Adrenal gland (tissue), 12 donors: ENCODE data around the gene ZBTB42. TPM values are rescaled to one million over a fixed set of nuclear protein-coding genes. Genes with fewer than 3 reads are reported as not detected.
"Not testable (repeated sequence)": the region's sequence is repeated elsewhere in the genome, so short reads cannot be mapped to it uniquely, and the experiment has no call there.

Experiments used
- DNase-seq, 7 donors: peaks; one replicate each; pipeline ENCODE4 v3.0.0-alpha.2; 2019 to 2020
- H3K27ac ChIP-seq, 5 donors: fragments of 200-600 bp; sonication (generic) in 4 of 5; 1 replicate in 3 of 5; 2 replicates in 2 of 5; pipeline versions ENCODE4 v1.5.1 to v1.8.0; 2016 to 2020; ENCODE audit warnings: mild to moderate bottlenecking in 1 of 5
- H3K27me3 ChIP-seq: fragments of 200-600 bp; 2 replicates; pipeline ENCODE4 v1.8.0; 2021
- H3K36me3 ChIP-seq, 2 donors: fragments of 200-600 bp; replicated peaks in 1 of 2; 1 replicate in 1 of 2; 2 replicates in 1 of 2; pipeline versions ENCODE4 v1.5.1 to v1.8.0; 2018 to 2022
- H3K4me1 ChIP-seq, 2 donors: fragments of 200-600 bp; replicated peaks in 1 of 2; 1 replicate in 1 of 2; 2 replicates in 1 of 2; pipeline versions ENCODE4 v1.5.1 to v1.8.0; 2018 to 2021
- H3K4me3 ChIP-seq, 4 donors: fragments of 200-600 bp; sonication (generic) in 3 of 4; one replicate each; pipeline ENCODE4 v1.5.1; 2016 to 2018
- H3K9me3 ChIP-seq, 3 donors: fragments of 200-600 bp; sonication (generic) in 1 of 3; replicated peaks in 1 of 3; 1 replicate in 2 of 3; 2 replicates in 1 of 3; pipeline versions ENCODE4 v1.5.1 to v1.8.0; 2016 to 2021
- CTCF ChIP-seq, 6 experiments: fragments of 450-650 bp in 4 of 6; fragments of 200-600 bp in 2 of 6; sonication (generic) in 1 of 6; IDR thresholded peaks; 1 replicate in 5 of 6; 2 replicates in 1 of 6; pipeline versions ENCODE4 v1.5.1 to v1.8.0; 2016 to 2021; ENCODE audit warnings: antibody characterized with exemption in 6 of 6, mild to moderate bottlenecking in 2 of 6, moderate library complexity in 1 of 6
- POLR2A ChIP-seq, 2 donors: fragments of 450-650 bp; IDR thresholded peaks; one replicate each; pipeline ENCODE4 v1.6.1; 2017; ENCODE audit warnings: antibody characterized with exemption in 2 of 2, mild to moderate bottlenecking in 2 of 2, moderate library complexity in 1 of 2
- WGBS, 4 donors: extraction: QIAGEN DNeasy Blood & Tissue Kit in 2 of 4; methylation state at CpG; one replicate each; pipeline versions ENCODE4 v1.1.5 to v1.1.7; 2013 to 2017; 5-methylcytosine and 5-hydroxymethylcytosine counted together
- intact Hi-C, 2 donors: fragments of 100-400 bp; cut with DNase I; formaldehyde crosslinking; loops; one replicate each; pipeline versions ENCODE4 v1.14.1 to v1.15.0; 2022 to 2023
- polyA plus RNA-seq, 3 donors: library from polyadenylated mRNA; stranded (reverse); fragments of 200-250 nt in 2 of 3; fragments of 350-450 nt in 1 of 3; fragmentation: Illumina TruSeq in 1 of 3; extraction: RNeasy Lipid Tissue Mini Kit (QIAGEN cat#74804) in 1 of 3; gene quantifications; one replicate each; pipeline ENCODE4 v1.2.3, GENCODE V29; 2013 to 2014
- total RNA-seq, 9 donors: library from RNA; depleted of rRNA in 4 of 9; stranded (reverse); fragments of >200 nt in 4 of 9; fragments of 120-200 nt in 1 of 9; fragmentation: NEBNext Ultra II Directional in 1 of 9; extraction: Animal tissue kit (Norgen Biotek cat#: 25700) in 1 of 9; gene quantifications; one replicate each; pipeline versions ENCODE4 v1.1.0 to v1.2.4, GENCODE V29; 2013 to 2023
- donor health status: healthy with polysubstance abuse.
- donor health status: Bipolar disorder and iron deficiency.
- donor health status: DM: yes; HTN: yes; CAD: no.
- donor health status: DM: no; HTN: no; CAD: no.
- donor health status: DM: no; HTN: no; CAD: no.
- donor health status: DM: yes; HTN: yes; CAD: no.

The ZBTB42 gene
- total and polyA plus RNA-seq, 12 donors = 0.61 to 13.9 (median 5.4) TPM

GRCh38 chr14:104810316-104810715 lies 9.4 kb downstream of the ZBTB42 start:
- Histone ChIP-seq H3K27ac (no peak overlapping the region), H3K36me3 (no peaks in the 10 kb centered on the region), H3K4me3 (no peak overlapping the region), H3K27me3 (no peaks in the 10 kb centered on the region), H3K9me3 (no peaks in the 10 kb centered on the region), H3K4me1 (peaks cover 0 to 10% of the 10 kb centered on the region in 2 donors)
- WGBS, 4 donors = 86 to 90% (median 88%) methylated on average over 9 to 11 of the region's 11 CpGs
- TF ChIP-seq CTCF (IDR thresholded peaks at IDR 0.05) (no peak), POLR2A (IDR thresholded peaks at IDR 0.05) (no peak)
- no peak for DNase-seq
- intact Hi-C loops = no loop called here

- TF ChIP-seq CTCF (IDR thresholded peaks at IDR 0.05) = no peak
- no peak for TF ChIP-seq POLR2A (IDR thresholded peaks at IDR 0.05)
- Histone ChIP-seq H3K4me3 (no peak overlapping the region), H3K27ac (no peak overlapping the region), H3K36me3 (no peaks in the 10 kb centered on the region), H3K27me3 (no peaks in the 10 kb centered on the region), H3K4me1 (peaks cover 8 to 20% of the 10 kb centered on the region in 2 donors), H3K9me3 (no peaks in the 10 kb centered on the region)
- intact Hi-C loops = no loop called here
- 87 to 92% (median 90%) methylated on average over 7 of the region's 7 CpGs for whole genome bisulfite sequencing, 4 donors
- DNase-seq = no peak
Observed at GRCh38 chr14:104813286-104813685, 12.4 kb downstream of the ZBTB42 start.

- Histone ChIP-seq H3K4me3 (peak overlapping the region in 1 of 4 donors; percentile 83), H3K27ac (peak overlapping the region in 3 of 5 donors; percentile 32 to 95 (median 93)), H3K4me1 (peaks cover 8 to 20% of the 10 kb centered on the region in 2 donors)
- peak in 1 of 7 donors; percentile 12 for DNase-seq
- WGBS, 4 donors = 80 to 90% (median 85%) methylated on average over 14 to 15 of the region's 15 CpGs
- intact Hi-C loops, H3K27me3 ChIP-seq, H3K9me3 ChIP-seq, H3K36me3 ChIP-seq: not testable (repeated sequence)
Observed at GRCh38 chr14:104814701-104815100, 13.8 kb downstream of the ZBTB42 start.

- TF ChIP-seq POLR2A (IDR thresholded peaks at IDR 0.05) = no peak
- no peak for TF ChIP-seq CTCF (IDR thresholded peaks at IDR 0.05)
- H3K4me1 ChIP-seq = peaks cover 8 to 20% of the 10 kb centered on the region in 2 donors
- intact Hi-C loops = no loop called here
- DNase-seq = peak in 3 of 7 donors; percentile 23 to 46 (median 35)
- peak overlapping the region; percentile 78 to 95 (median 92) for H3K27ac ChIP-seq
- peak overlapping the region; percentile 31 to 83 (median 67) for H3K4me3 ChIP-seq
- 0 to 3% (median 2%) methylated on average over 6 to 8 of the region's 8 CpGs for WGBS, 4 donors
- H3K27me3 ChIP-seq = no peaks in the 10 kb centered on the region
- no peaks in the 10 kb centered on the region for H3K9me3 ChIP-seq
- no peaks in the 10 kb centered on the region for H3K36me3 ChIP-seq
Observed at GRCh38 chr14:104816616-104816884, 15.6 kb downstream of the ZBTB42 start.

GRCh38 chr14:104817930-104818713 lies 17.2 kb downstream of the ZBTB42 start:
- DNase-seq = peak in 2 of 7 donors; percentile 5 to 20
- intact Hi-C loops = no loop called here
- Histone ChIP-seq H3K36me3 (no peaks in the 10 kb centered on the region), H3K9me3 (no peaks in the 10 kb centered on the region), H3K4me3 (no peak overlapping the region), H3K27me3 (no peaks in the 10 kb centered on the region), H3K27ac (no peak overlapping the region), H3K4me1 (peaks cover 8 to 20% of the 10 kb centered on the region in 2 donors)
- WGBS, 4 donors = 96 to 97% (median 97%) methylated on average over 6 to 8 of the region's 8 CpGs
- no peak for TF ChIP-seq CTCF (IDR thresholded peaks at IDR 0.05)
